ENCODE data around the gene ILKAP.

DNA sequence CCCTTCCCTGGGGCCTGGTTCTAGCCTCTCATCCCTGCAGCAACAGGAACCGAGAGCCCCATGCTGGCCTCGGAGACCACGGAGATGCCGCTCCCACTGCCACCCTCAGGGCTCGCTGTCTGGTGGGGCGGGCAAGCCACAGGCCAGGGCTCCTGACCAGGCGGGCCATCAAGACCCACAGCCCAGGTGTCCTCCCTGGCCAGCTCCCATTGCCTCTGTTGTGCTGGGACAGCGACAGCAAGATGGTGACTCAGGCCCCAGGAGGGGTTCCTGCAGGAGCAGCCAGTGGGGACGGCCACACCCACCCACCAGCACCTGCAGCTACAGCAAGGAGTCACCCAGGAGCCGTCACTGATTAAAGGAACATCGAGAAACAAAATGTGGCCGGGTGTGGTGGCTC, 57.6 kb downstream of the ILKAP start:
- no peak for TF ChIP-seq JUND (IDR thresholded peaks at IDR 0.05)
- TF ChIP-seq EP300 (IDR thresholded peaks at IDR 0.05; ENCODE audit: borderline replicate concordance in 1 of 2, low read depth in 1 of 2, low read length in 1 of 2): no peak
- TF ChIP-seq, protein P1, sequence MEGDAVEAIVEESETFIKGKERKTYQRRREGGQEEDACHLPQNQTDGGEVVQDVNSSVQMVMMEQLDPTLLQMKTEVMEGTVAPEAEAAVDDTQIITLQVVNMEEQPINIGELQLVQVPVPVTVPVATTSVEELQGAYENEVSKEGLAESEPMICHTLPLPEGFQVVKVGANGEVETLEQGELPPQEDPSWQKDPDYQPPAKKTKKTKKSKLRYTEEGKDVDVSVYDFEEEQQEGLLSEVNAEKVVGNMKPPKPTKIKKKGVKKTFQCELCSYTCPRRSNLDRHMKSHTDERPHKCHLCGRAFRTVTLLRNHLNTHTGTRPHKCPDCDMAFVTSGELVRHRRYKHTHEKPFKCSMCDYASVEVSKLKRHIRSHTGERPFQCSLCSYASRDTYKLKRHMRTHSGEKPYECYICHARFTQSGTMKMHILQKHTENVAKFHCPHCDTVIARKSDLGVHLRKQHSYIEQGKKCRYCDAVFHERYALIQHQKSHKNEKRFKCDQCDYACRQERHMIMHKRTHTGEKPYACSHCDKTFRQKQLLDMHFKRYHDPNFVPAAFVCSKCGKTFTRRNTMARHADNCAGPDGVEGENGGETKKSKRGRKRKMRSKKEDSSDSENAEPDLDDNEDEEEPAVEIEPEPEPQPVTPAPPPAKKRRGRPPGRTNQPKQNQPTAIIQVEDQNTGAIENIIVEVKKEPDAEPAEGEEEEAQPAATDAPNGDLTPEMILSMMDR (IDR thresholded peaks at IDR 0.05): no peak
- no peak for TF ChIP-seq RAD21 (IDR thresholded peaks at IDR 0.05; ENCODE audit: low read length)
- TF ChIP-seq, protein P2, sequence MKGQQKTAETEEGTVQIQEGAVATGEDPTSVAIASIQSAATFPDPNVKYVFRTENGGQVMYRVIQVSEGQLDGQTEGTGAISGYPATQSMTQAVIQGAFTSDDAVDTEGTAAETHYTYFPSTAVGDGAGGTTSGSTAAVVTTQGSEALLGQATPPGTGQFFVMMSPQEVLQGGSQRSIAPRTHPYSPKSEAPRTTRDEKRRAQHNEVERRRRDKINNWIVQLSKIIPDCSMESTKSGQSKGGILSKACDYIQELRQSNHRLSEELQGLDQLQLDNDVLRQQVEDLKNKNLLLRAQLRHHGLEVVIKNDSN (IDR thresholded peaks at IDR 0.05; ENCODE audit: borderline replicate concordance, low read depth): no peak
- TF ChIP-seq GABPA (IDR thresholded peaks at IDR 0.05; ENCODE audit: low read depth): no peak
- no peak for TF ChIP-seq POLR2AphosphoS5 (IDR thresholded peaks at IDR 0.05; ENCODE audit: low read depth, low read length)
- no peak for TF ChIP-seq NRF1 (IDR thresholded peaks at IDR 0.05; ENCODE audit: low read depth, low read length)

All from SK-N-SH (cell line).